CD1c-positive myeloid dendritic cell (primary cell): ENCODE data around the gene GRIK1.

ENCODE experiments used
- DNase-seq: peaks from one replicate; pipeline ENCODE4 v3.0.0-alpha.2; 2016; ENCODE audit errors: extremely low spot score

The GRIK1 gene

DNA sequence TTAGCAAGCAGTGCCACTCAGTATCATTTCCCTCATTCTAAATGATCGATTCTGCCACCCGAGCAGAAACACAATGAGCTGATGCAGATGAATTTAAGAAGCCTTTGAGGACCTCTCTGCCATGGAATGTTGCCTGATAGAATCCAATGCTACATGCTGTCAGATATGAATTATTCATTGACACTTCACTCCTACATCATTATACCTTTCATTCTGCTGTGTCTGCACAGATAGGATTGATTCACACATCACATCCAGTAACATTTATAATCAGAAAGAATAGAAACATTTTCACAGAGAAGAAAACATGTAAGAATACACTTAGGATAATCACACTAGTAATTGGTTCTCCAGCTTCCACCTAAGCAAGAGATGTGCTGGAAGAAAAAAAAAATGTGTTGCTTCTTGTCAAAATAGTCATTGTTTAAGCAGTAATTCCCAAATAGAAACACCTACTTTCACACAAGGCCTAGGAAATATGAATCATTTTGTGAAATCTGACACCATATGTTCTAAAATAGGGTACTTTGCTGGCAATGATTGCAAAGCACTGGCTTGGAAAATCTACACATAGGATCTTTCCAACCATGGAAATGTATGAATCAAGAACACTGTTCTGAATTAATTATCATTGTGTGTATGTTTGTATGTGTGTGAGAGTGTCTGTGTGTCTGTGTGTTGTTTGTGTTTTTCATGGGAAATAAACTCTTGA is 110.1 kb downstream of the GRIK1 start:
- DNase-seq: no peak

DNA sequence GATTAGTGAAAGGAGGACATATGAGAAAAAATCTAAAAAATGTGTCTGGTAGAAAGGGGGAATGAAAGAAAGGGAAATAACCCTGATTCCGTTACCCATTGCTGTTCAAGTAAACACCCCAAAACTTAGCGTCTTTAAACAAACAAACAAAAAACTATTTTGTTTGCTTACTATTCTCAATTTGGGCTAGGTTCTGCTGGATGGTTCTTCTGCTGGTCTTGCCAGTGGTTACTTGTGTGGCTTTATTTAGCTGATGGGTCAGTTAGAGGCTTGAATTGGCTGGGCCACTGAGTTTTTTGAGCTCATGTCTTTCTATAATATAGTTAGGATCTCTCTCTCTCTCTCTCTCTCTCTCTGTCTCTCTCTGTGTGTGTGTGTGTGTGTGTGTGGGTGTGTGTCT is 112.1 kb downstream of the GRIK1 start:
- DNase-seq: no peak

DNA sequence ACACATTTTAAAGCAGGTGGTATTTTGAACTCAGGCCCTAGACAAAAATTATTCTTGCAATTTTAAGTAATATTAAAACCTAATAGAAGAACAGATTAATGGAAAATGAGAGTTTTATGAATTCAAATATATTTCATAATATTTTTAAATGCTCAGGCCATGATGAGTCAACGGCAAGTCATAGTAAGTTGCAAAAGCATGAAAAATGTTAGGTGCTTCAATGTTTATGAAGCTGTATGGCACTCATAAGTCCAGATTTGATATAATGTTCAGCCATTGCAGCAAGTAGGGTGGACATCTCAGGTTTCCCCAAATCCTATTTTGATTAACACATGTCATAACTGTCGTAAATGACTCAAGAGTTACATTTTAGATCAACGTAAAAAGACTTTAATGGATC is 112.6 kb downstream of the GRIK1 start:
- DNase-seq: no peak

DNA sequence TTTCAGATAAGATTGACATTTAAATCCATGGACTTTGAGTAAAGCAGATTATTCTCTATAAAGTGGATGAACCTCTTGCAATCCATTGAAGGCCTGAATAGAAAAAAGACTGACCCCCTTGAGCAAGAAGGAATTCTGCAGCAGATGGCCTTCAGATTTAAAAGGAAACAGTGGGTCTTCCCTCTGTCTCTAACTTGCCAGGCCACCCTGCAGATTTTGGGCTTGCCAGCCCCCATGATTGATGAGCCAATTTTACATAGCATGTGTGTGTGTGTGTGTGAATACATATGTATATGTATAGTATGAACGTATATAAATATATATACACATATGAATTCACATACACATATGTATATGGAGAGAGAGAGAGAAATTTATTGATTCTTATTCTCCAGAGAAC is 113.4 kb downstream of the GRIK1 start:
- no peak for DNase-seq

DNA sequence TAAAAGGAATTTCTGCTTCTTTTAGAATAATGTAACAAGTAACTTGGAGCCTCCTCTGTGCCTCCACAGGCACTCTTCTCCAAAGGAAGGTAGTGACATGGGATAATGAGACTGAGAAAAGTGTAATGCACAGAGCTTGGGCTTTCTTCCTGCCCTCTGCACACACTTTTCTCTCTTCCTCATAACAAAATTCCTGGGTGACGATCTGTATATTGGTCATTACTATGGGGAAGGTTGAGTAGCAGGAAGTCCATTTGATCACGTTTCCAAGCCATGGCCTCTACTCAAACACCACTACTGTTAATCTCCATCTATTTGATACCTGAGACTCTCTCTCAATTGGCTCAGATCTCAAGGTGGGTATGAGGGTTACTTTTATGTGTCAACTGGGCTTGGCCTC is 113.9 kb downstream of the GRIK1 start:
- no peak for DNase-seq

DNA sequence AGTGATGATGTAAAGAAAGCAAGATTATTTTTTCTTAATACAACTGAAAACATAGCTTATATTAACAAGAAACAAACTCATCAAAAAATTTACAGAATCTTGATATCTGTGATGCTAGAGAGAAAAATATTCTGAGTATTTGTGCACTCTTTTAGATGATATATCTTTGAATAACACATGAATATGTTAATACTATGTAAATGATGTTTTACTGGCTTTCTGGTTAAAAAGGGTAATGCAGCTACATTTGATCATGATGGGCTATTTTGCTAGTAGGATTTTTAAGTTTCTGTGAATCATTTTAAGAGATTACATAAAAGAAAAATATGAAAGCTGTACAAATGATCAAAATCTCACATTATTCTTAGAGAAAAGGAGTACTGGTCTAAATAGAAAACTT is 114.5 kb downstream of the GRIK1 start:
- no peak for DNase-seq

DNA sequence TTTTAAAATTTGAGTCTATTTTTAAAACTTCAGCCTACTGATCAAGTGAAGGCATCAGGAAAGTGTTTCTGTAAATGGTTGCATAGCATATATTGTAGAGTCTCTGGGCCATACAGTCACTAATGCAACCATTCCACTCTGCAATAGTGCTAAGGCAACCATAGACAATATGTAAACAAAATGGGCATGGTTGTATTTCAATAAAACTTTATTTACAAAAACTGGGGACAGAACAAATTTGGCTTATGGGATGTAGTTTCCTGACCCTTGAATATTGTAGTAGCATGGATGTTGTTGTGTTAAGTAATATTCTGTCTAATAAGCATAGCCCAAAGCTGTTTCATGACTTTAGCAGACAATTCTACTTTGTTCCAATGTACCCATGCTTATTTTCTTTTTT is 117.7 kb downstream of the GRIK1 start:
- DNase-seq: no peak

DNA sequence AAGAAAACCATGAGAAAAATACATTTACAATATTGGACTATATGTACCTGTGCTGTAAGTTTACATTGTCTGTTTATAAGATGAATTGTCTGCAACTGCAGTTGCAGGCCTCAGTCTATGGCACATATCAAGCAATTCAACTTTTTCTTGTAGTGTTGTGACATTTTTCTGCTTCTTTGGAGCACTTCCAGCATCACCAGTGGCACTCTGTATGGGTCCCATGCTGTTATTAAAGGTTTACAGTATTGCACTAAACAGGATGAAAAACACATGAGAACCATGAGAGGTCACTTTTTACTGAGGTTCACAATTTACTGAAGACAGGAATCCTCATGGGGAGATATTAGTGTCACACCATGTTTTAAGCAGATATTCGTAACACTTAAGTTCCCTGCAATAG is 118.6 kb downstream of the GRIK1 start:
- no peak for DNase-seq

DNA sequence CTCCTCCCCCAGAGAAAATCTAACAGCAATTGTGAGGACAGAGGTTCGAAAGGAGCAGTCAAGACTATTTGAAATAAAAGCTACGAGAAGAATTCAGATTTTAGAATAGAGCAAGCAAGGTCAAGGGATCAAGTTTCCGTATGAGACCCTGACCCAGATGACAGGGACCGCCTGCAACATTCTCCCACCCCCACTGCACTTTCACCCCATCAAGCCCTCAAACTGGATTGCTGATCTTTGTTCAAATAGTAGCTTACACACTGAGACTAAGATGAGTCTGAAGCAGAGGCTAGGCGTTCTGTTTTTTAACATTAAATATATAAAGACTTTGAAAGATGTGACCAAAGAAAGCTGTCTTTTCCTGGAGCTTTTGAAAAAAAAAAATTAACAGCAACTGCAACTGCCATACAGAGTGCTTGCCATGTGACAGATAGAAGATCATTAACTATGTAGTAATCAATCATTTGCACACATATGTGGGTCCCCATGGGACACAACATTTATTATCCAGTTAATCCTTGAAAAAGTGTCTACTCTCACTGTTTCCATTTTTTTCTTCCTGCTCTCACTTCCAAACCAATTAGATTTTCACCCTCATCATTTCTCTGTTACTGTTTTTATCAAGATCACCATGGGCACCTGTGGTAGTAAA is 120.0 kb downstream of the GRIK1 start:
- DNase-seq: no peak

DNA sequence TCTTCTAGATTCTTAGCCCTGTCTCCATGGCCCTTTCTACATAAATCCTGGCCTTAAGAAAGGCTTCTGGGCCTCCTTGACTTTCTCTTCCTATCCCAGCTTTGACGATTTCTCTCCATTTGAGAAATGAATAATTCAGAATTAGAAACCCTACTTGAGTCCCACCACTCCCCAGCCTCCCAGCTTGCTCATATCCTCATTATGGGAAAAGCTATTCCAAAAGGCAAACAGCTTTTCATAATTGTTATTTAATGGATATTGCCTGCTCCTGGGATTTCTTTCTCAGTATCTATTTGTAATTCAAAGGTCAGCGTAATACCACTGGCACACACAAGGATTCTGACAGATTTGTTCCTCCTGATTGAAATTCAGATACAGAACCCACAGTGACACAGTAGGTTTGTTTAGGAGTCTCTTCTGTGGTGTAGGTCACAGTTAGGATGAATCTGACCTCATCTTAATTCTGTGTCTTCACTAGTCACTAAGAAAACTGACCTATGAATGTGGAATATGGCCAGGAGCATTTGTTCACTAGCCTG is 121.3 kb downstream of the GRIK1 start:
- no peak for DNase-seq

DNA sequence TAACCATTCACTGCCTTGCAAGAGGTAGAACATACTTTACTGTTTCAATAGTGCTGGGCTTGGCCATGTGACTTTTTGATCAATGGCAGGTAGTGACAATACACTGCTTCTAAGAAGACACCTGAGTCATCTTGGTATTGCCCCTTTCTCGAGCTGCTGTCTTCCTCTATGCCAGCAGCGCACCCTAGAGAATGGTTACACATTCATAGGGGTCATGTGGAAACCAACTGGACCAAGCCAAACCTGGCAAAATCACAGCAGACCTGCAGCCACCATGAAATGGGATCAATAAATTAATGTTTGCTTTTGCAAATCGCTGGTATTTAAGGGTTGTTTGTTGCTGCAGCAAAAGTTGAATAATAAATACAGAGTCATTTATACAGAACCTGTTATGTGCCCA is 122.3 kb downstream of the GRIK1 start:
- DNase-seq: no peak

DNA sequence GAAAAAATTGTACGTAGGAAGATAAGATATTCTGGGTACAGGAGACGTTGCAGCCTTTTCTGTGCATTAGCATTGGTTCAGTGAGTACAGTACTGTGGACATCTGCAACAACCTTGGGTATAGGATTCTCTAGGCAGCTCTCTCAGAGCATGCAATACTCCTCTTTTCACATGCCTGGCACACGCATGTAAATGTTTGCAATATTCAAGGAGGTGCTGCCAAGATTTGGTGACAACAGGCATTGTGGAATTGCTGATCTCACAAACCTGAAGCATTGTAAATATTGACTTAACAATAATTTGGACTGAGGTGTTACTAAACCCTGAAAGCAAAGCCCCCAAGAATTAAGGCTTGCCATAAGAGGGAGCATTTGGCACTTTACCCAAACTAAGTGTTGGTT is 126.8 kb downstream of the GRIK1 start:
- no peak for DNase-seq

DNA sequence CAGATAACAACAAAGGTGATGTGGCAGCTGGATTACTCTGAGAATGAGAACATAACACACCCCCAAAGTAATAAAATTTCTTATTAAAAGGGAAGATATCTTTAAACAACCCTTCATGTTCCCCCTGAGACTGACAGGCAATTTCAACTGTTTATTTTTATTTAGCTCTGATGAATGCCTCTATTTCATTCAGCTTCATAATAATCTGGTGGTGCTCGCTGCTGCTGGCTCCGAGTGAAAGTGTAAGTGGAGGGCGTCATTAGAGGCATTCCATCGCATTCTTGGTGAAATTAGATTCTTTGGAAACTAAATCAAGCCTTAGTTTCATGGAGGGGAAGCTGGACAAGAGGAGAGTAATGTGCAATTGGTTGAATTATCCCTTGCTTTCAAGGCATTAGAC is 128.9 kb downstream of the GRIK1 start:
- DNase-seq: no peak

DNA sequence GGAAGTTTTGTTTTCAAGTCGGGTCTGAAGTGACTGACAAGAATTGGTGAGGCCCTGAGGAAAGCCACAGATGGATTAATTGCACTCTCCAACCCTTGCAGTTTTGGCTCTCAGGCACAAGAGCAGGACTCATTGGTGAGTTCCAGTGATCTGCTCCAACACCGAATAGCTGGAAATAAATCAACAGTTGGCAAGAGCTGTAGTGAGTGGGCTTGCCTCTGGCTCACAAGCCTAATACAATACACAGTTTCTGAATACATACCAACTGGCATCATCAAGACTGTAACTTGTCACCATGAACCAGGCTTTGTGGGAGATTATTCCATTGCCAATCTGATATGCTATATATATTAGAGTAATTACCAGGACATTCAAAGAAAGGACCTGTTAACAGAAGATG is 131.6 kb downstream of the GRIK1 start:
- DNase-seq: no peak

DNA sequence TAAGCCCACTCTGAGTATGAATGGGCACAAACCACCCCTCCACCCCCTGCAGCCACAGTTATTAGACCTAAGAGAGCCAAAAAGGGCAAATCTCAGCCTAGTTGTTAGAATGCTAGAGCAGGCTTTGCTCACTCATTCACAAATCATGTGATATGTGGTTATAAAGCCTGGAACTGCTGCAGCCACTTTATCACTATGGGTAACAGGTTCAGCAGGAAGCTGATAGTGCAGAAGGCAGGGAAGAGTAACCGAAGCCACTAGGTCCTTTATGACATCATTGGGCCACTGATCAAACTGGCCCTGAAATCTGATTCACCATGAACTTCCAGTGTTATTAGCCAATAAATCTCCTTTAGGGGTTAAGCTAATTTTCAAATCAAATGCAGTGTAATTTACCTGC is 134.7 kb downstream of the GRIK1 start:
- DNase-seq: no peak

DNA sequence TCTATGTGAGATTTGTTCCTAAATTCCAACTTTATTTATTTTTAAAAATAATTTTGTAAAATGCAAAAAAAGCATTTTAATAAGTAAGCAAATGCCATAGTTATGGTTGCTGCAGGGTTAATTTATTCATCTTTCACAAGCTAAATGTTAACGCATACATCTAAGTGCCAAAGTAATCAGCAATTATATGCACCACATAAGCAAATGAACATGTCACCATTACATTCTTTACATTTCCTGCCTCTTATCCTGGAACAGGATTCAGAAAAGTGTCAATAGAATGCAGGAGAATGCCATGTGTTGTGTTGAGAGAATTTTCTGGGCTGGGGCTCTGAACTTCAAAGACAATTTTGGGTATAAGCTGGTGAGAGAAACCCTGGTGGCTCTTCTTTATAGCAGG is 136.6 kb downstream of the GRIK1 start:
- no peak for DNase-seq

DNA sequence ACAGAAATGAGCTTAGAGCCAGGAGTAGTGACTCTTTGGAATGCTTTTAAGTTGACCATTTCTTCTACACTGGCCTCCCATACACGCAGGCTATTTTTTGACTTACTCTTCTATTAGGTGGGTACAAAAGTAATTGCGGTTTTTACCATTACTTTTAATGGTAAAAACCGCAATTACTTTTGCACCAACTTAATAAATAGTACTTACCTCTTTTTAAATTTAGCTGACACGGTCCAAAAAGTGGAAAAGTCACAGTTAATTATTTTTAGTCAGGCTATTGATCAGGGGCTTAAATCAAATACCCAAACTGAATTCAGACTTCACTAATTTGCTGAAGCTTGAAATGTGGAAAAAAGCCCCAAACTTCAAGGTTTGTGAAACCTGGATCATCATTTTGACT is 138.7 kb downstream of the GRIK1 start:
- no peak for DNase-seq

DNA sequence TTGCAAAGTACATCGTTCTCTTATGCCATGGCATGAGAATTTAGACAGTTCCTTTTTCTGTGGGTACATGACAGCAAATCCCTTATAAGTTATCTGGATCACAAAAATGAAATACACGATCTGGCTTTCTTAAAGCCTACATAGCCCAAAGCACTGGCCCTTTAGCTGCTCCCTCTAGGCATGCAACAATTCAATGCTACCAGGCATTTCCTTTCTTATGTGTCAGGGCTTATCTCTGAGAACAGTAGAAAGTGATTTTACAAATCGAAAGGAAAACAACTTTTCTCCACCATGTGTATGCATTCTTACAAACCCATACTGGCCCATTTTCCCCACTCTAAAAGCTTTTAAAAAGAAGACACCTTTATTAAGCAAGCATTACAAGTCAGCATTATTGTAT is 139.7 kb downstream of the GRIK1 start:
- no peak for DNase-seq

DNA sequence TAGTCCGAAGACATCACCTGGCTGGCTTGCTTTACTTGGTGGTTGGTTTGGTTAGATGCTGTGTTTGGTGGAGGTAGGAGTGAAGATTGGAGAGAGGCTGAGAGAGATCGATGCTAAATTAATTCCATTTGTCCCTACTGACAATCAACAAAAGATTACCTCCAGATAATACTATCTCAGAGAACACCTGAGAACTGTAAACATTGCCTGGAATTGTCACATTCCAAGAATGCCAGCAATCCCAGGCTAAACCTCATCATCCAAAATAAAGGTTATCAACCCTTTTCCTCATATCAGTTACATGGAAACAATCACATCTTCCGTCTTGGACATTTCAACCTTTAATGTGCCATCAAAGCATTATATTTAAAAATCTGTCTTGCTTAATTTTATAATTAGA is 141.0 kb downstream of the GRIK1 start:
- no peak for DNase-seq

DNA sequence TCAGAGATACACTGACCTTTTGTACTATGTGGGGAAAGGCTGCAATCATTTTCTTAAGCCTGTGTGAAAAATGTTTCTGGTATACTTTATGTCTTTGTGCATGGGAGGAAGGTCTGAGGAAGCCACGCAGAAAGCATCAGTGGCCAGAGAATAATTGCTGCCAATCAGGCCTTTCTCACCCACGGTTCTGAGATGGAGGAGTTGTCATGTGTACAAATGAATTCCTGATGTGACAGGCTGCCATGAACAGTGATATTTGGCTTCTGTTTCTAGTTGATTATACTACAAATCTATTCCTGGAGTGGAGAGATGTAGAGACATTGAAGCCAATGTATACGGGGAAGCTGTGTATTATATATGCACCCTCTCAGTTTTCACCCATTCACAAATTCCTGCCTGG is 142.6 kb downstream of the GRIK1 start:
- DNase-seq: no peak

DNA sequence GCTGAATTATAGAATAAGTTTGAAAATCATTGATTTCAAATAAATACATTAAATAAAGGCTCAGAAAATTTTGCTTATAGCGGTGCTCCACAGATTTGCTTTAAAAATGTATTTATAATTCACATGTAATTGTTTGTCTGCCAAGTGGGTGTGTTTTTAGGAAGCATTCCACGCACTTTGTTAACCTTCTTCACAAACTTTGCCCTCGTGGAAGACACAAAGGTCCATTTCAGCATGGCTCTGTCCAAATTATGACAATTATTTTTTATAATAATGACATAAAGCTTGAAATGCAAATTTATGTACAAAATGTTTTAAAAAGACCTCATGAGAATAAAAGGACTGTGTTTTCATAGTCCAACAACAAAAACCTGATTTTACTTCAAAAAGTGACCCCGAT is 146.1 kb downstream of the GRIK1 start:
- no peak for DNase-seq

DNA sequence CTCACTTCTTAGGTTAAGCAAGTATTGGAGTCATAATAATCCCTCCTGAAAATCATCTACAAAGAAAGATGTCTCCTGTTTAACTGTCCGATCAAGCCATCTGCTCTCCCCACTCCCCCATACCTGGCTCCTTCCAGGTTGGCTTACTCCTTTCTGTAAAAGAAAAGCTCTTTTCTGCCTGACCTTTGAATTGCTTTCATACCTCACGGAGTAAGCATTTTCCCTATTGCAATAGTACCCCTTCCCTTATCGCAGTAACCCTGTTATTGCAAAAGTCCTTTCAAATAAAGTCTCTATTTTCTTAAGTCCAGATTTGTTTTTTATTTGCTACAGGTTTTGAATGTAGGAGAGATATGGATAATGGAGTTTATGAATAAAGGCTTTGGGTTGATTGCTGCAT is 150.4 kb downstream of the GRIK1 start:
- no peak for DNase-seq

DNA sequence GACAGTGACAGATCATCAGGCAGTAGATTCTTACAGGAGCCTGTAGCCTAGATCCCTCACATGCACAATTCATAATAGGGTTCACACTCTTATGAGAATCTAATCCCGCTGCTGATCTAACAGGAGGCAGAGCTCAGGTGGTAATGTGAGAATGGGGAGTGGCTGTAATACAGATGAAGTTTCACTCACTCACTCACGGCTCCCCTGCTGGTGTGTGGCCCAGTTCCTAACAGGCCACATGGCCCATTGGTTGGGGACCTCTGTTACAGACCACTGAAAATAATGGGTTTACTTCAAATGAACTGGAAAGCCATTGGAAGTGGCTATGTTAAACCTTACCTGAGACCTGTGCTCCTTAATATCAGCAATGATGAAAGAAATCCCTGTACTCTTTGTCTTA is 151.0 kb downstream of the GRIK1 start:
- DNase-seq: no peak
